ENCODE measurements around the gene ODF4. TPM values are rescaled to one million over a fixed set of nuclear protein-coding genes. Genes with fewer than 3 reads are reported as not detected.

Gene ODF4
- total and polyA plus RNA-seq, 10 of the 15 experiments (the other 5 are each of a cell fraction or from before 2014, with no cell fraction given) = not detected

GRCh38 chr17:8386841-8387240 lies 47.2 kb downstream of the ODF4 start:
- Histone ChIP-seq H3K79me2 (ENCODE audit: control insufficient read depth, insufficient read depth, low read length) (peaks cover 19% of the 10 kb centered on the region), H2AFZ (ENCODE audit: control insufficient read depth, low read depth, low read length) (no peak overlapping the region), H3K9me3 (replicated peaks; ENCODE audit: control insufficient read depth, insufficient read depth, low read length) (no peaks in the 10 kb centered on the region), H4K20me1 (ENCODE audit: control insufficient read depth, insufficient read depth) (no peaks in the 10 kb centered on the region), H3K36me3 (ENCODE audit: control insufficient read depth in 2 of 2, insufficient read depth in 2 of 2, low read length in 1 of 2) (no peaks in the 10 kb centered on the region), H3K9ac (ENCODE audit: control insufficient read depth, insufficient read depth, low read length) (no peak overlapping the region), H3K4me1 (ENCODE audit: control insufficient read depth, insufficient read depth, low read length) (no peaks in the 10 kb centered on the region), H3K4me3 (no peak overlapping the region), H3K27me3 (replicated peaks in 1 of 2; ENCODE audit: control insufficient read depth in 2 of 2, insufficient read depth in 2 of 2, low read length in 1 of 2) (no peaks in the 10 kb centered on the region), H3K27ac (ENCODE audit: control insufficient read depth, insufficient read depth) (no peak overlapping the region), H3K4me2 (ENCODE audit: control insufficient read depth, insufficient read depth) (no peak overlapping the region)
- POLR2A ChIA-PET = interaction anchor here (0.6 to 1.3 kb wide), 2 partner anchors 10 to 298 kb away, joined by 4 to 5 read pairs; partner anchors contain the start of gene KRABD2
- intact Hi-C loops (cut with micrococcal nuclease; ENCODE audit: unreplicated experiment) = loop anchor here (10.0 kb wide), 1 partner anchor 358 kb away; the partner anchor contains the start of gene CCDC42
- ATAC-seq (no peak), FAIRE-seq (no peak), DNase-seq (ENCODE audit: low read depth, low spot score) (no peak)
- in situ Hi-C loops (cut with MboI) = no loop called here
- CTCF ChIA-PET = interaction anchor here (1.5 to 1.9 kb wide), 2 partner anchors 10 to 359 kb away, joined by 4 to 9 read pairs; partner anchors contain the start of gene KRABD2
- WGBS (ENCODE audit: insufficient coverage, insufficient replicate concordance, low lambda C conversion rate, missing lambda C conversion rate) = 78% methylated on average over 6 of the region's 6 CpGs
- RAD21 ChIA-PET (ENCODE audit: unreplicated experiment) = no interaction called here
- no TSS peak for BruUV-seq (replicated peaks)
- SMC1A ChIA-PET (ENCODE audit: uncharacterized antibody, unreplicated experiment) = no interaction called here
- TF ChIP-seq USF2 (IDR thresholded peaks at IDR 0.05; ENCODE audit: borderline replicate concordance, low read depth, low read length) (no peak), BCL3 (IDR thresholded peaks at IDR 0.05; ENCODE audit: borderline replicate concordance, insufficient read depth, low read depth, low read length, poor library complexity, severe bottlenecking) (no peak), CEBPZ (IDR thresholded peaks at IDR 0.05; ENCODE audit: low read depth, low read length) (no peak), EZH2 (IDR thresholded peaks at IDR 0.05; ENCODE audit: borderline replicate concordance, control insufficient read depth, low read depth, low read length) (no peak)
- TF ChIP-seq, protein P1, sequence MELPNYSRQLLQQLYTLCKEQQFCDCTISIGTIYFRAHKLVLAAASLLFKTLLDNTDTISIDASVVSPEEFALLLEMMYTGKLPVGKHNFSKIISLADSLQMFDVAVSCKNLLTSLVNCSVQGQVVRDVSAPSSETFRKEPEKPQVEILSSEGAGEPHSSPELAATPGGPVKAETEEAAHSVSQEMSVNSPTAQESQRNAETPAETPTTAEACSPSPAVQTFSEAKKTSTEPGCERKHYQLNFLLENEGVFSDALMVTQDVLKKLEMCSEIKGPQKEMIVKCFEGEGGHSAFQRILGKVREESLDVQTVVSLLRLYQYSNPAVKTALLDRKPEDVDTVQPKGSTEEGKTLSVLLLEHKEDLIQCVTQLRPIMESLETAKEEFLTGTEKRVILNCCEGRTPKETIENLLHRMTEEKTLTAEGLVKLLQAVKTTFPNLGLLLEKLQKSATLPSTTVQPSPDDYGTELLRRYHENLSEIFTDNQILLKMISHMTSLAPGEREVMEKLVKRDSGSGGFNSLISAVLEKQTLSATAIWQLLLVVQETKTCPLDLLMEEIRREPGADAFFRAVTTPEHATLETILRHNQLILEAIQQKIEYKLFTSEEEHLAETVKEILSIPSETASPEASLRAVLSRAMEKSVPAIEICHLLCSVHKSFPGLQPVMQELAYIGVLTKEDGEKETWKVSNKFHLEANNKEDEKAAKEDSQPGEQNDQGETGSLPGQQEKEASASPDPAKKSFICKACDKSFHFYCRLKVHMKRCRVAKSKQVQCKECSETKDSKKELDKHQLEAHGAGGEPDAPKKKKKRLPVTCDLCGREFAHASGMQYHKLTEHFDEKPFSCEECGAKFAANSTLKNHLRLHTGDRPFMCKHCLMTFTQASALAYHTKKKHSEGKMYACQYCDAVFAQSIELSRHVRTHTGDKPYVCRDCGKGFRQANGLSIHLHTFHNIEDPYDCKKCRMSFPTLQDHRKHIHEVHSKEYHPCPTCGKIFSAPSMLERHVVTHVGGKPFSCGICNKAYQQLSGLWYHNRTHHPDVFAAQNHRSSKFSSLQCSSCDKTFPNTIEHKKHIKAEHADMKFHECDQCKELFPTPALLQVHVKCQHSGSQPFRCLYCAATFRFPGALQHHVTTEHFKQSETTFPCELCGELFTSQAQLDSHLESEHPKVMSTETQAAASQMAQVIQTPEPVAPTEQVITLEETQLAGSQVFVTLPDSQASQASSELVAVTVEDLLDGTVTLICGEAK (IDR thresholded peaks at IDR 0.05; ENCODE audit: borderline replicate concordance) = no peak
- TF ChIP-seq, protein P2, sequence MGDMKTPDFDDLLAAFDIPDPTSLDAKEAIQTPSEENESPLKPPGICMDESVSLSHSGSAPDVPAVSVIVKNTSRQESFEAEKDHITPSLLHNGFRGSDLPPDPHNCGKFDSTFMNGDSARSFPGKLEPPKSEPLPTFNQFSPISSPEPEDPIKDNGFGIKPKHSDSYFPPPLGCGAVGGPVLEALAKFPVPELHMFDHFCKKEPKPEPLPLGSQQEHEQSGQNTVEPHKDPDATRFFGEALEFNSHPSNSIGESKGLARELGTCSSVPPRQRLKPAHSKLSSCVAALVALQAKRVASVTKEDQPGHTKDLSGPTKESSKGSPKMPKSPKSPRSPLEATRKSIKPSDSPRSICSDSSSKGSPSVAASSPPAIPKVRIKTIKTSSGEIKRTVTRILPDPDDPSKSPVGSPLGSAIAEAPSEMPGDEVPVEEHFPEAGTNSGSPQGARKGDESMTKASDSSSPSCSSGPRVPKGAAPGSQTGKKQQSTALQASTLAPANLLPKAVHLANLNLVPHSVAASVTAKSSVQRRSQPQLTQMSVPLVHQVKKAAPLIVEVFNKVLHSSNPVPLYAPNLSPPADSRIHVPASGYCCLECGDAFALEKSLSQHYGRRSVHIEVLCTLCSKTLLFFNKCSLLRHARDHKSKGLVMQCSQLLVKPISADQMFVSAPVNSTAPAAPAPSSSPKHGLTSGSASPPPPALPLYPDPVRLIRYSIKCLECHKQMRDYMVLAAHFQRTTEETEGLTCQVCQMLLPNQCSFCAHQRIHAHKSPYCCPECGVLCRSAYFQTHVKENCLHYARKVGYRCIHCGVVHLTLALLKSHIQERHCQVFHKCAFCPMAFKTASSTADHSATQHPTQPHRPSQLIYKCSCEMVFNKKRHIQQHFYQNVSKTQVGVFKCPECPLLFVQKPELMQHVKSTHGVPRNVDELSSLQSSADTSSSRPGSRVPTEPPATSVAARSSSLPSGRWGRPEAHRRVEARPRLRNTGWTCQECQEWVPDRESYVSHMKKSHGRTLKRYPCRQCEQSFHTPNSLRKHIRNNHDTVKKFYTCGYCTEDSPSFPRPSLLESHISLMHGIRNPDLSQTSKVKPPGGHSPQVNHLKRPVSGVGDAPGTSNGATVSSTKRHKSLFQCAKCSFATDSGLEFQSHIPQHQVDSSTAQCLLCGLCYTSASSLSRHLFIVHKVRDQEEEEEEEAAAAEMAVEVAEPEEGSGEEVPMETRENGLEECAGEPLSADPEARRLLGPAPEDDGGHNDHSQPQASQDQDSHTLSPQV (IDR thresholded peaks at IDR 0.05) = no peak
